GM12878 (cell line): ENCODE results near the gene ECI1. TPM values are rescaled to one million over a fixed set of nuclear protein-coding genes. Genes with fewer than 3 reads are reported as not detected.

ENCODE experiments used
- ATAC-seq: fragments of 200-7000 bp; cut with Tn5 transposase; 3 replicates; pipeline ENCODE4 v1.9.1; 2020; ENCODE audit warnings: mild to moderate bottlenecking, moderate library complexity
- BruUV-seq: library from RNA; stranded (reverse); fragments of 400-500 nt; replicated peaks from 2 replicates; lab custom pipeline; 2021; lab: Mats Ljungman, UMichigan
- CTCF ChIA-PET: fragments of 300-600 bp; sonication (Branson Sonifier 250); formaldehyde crosslinking; extraction: SDS; loops from one replicate; lab custom pipeline; 2021; ENCODE audit warnings: inconsistent platforms; lab: Yijun Ruan, JAX
- POLR2A ChIA-PET: fragments of 350-600 bp; formaldehyde crosslinking; extraction: SDS; loops from one replicate; lab custom pipeline; 2021; ENCODE audit warnings: inconsistent platforms; lab: Charles Lee
- RAD21 ChIA-PET: fragments of 300-600 bp; sonication (Branson Sonifier 250); formaldehyde crosslinking; loops from one replicate; lab custom pipeline; 2023; ENCODE audit warnings: antibody characterized with exemption; ENCODE audit not compliant: unreplicated experiment; lab: Charles Lee
- SMC1A ChIA-PET: fragments of 300-600 bp; sonication (Branson Sonifier 250); formaldehyde crosslinking; loops from one replicate; lab custom pipeline; 2023; ENCODE audit not compliant: unreplicated experiment, uncharacterized antibody; lab: Charles Lee
- DNase-seq: peaks from one replicate; pipeline ENCODE4 v3.0.0-alpha.2; 2011; ENCODE audit warnings: low read depth, low spot score
- FAIRE-seq: peaks from 3 replicates; lab custom pipeline; 2011; peaks lifted over from hg19 to GRCh38; lab: Jason Lieb, UNC
- H2AFZ ChIP-seq: 2 replicates; pipeline ENCODE4 v1.6.0; 2011; ENCODE audit warnings: low read depth, low read length, control low read depth; ENCODE audit not compliant: control insufficient read depth
- H3K27ac ChIP-seq: 2 replicates; pipeline ENCODE4 v1.5.1; 2011; ENCODE audit warnings: control low read depth; ENCODE audit not compliant: control insufficient read depth, insufficient read depth
- H3K27me3 ChIP-seq, 2 experiments: replicated peaks in 1 of 2; 2 replicates each; pipeline versions ENCODE4 v1.6.0 to v1.6.1; 2011; ENCODE audit warnings: low read length in 1 of 2; ENCODE audit not compliant: control insufficient read depth in 2 of 2, insufficient read depth in 2 of 2
- H3K36me3 ChIP-seq, 2 experiments: 2 replicates each; pipeline ENCODE4 v1.5.1; 2011; ENCODE audit warnings: low read length in 1 of 2; ENCODE audit not compliant: control insufficient read depth in 2 of 2, insufficient read depth in 2 of 2
- H3K4me1 ChIP-seq: 2 replicates; pipeline ENCODE4 v1.6.1; 2011; ENCODE audit warnings: mild to moderate bottlenecking, low read length, moderate library complexity, mixed read lengths; ENCODE audit not compliant: control insufficient read depth, insufficient read depth
- H3K4me2 ChIP-seq: 2 replicates; pipeline ENCODE4 v1.6.0; 2011; ENCODE audit warnings: control low read depth; ENCODE audit not compliant: control insufficient read depth, insufficient read depth
- H3K4me3 ChIP-seq: fragments of 200-600 bp; sonication (generic); 2 replicates; pipeline ENCODE4 v1.5.1; 2016
- H3K79me2 ChIP-seq: 2 replicates; pipeline ENCODE4 v1.6.0; 2011; ENCODE audit warnings: low read length; ENCODE audit not compliant: control insufficient read depth, insufficient read depth
- H3K9ac ChIP-seq: 2 replicates; pipeline ENCODE4 v1.8.0; 2011; ENCODE audit warnings: low read length, control low read depth, mixed read lengths; ENCODE audit not compliant: control insufficient read depth, insufficient read depth
- H3K9me3 ChIP-seq: replicated peaks from 3 replicates; pipeline ENCODE4 v1.5.1; 2011; ENCODE audit warnings: mild to moderate bottlenecking, low read length; ENCODE audit not compliant: control insufficient read depth, insufficient read depth
- H4K20me1 ChIP-seq: 2 replicates; pipeline ENCODE4 v1.6.0; 2011; ENCODE audit not compliant: control insufficient read depth, insufficient read depth
- ATF2 ChIP-seq: IDR thresholded peaks from 2 replicates; pipeline ENCODE4 v1.6.1; 2012; ENCODE audit warnings: low read length, inconsistent platforms
- BCL11A ChIP-seq: IDR thresholded peaks from 2 replicates; pipeline ENCODE4 v1.6.1; 2011; ENCODE audit warnings: low read depth, low read length
- CUX1 ChIP-seq: IDR thresholded peaks from 2 replicates; pipeline ENCODE4 v1.6.1; 2012; ENCODE audit warnings: improper control_type of control experiment, low read depth, low read length; ENCODE audit not compliant: insufficient replicate concordance
- E2F8 ChIP-seq: fragments of 450-650 bp; IDR thresholded peaks from 2 replicates; pipeline ENCODE4 v1.6.1; 2018; ENCODE audit warnings: mild to moderate bottlenecking, low read depth, moderate library complexity; ENCODE audit not compliant: partially characterized antibody
- GATAD2B ChIP-seq: fragments of 450-650 bp; conservative IDR thresholded peaks from 2 replicates; pipeline ENCODE4 v1.6.1; 2017; ENCODE audit warnings: low read depth, mild to moderate bottlenecking, moderate library complexity
- IKZF1 ChIP-seq: fragments of 450-650 bp; conservative IDR thresholded peaks from 2 replicates; pipeline ENCODE4 v1.6.1; 2017; ENCODE audit warnings: antibody characterized with exemption, mild to moderate bottlenecking
- IKZF2 ChIP-seq, 2 experiments: fragments of 450-650 bp; IDR thresholded peaks; 2 replicates each; pipeline ENCODE4 v1.6.1; 2017; ENCODE audit warnings: mild to moderate bottlenecking in 2 of 2, moderate library complexity in 2 of 2
- KDM1A ChIP-seq: fragments of 200-600 bp; sonication (generic); IDR thresholded peaks from 2 replicates; pipeline ENCODE4 v1.6.1; 2016; ENCODE audit warnings: borderline replicate concordance
- MEF2B ChIP-seq: fragments of 450-650 bp; IDR thresholded peaks from 2 replicates; pipeline ENCODE4 v1.6.1; 2018; ENCODE audit warnings: mild to moderate bottlenecking, moderate library complexity; ENCODE audit not compliant: partially characterized antibody, poor library complexity, severe bottlenecking
- POLR2AphosphoS5 ChIP-seq: IDR thresholded peaks from 2 replicates; pipeline ENCODE4 v1.6.1; 2011; ENCODE audit warnings: mild to moderate bottlenecking, low read length, inconsistent platforms
- RAD21 ChIP-seq: IDR thresholded peaks from 2 replicates; pipeline ENCODE4 v1.6.1; 2011; ENCODE audit warnings: mild to moderate bottlenecking, low read depth, low read length, moderate library complexity; ENCODE audit not compliant: insufficient read depth
- TCF7 ChIP-seq: IDR thresholded peaks from 2 replicates; pipeline ENCODE4 v1.6.1; 2014; ENCODE audit warnings: antibody characterized with exemption, borderline replicate concordance
- YBX1 ChIP-seq: fragments of 450-650 bp; IDR thresholded peaks from 2 replicates; pipeline ENCODE4 v1.6.1; 2016; ENCODE audit warnings: antibody characterized with exemption
- WGBS: methylation state at CpG from one replicate; pipeline ENCODE4 v1.1.6; 2016; ENCODE audit warnings: low lambda C conversion rate; ENCODE audit not compliant: insufficient replicate concordance, insufficient coverage; ENCODE audit errors: missing lambda C conversion rate; 5-methylcytosine and 5-hydroxymethylcytosine counted together
- in situ Hi-C: fragments of 300-500 bp; cut with MboI; formaldehyde crosslinking; loops from 9 replicates; pipeline ENCODE4 v1.14.3; 2018; ENCODE audit warnings: mixed read lengths
- intact Hi-C: fragments of 100-400 bp; cut with micrococcal nuclease; formaldehyde crosslinking; loops from one replicate; pipeline ENCODE4 v1.14.2; 2022; ENCODE audit not compliant: unreplicated experiment
- polyA plus RNA-seq, 11 experiments: library from polyadenylated mRNA; depleted of rRNA in 4 of 11; unstranded in 6 of 11; stranded (reverse) in 5 of 11; fragments of >200 nt; fragmentation: Nextera tagmentation in 4 of 11; fragmentation: Illumina TruSeq in 1 of 11; extraction: Ambion mirVana in 4 of 11; extraction: Trizol in 1 of 11; gene quantifications; 1 replicate in 1 of 11; 2 replicates in 10 of 11; pipeline versions ENCODE4 v1.2.1 to v1.2.3, GENCODE V29; 2011 to 2016; ENCODE audit warnings: inconsistent platforms in 2 of 11, missing spikeins in 2 of 11, low read depth in 1 of 11
- total RNA-seq, 4 experiments: library from RNA; depleted of rRNA in 3 of 4; stranded (reverse); fragments of >200 nt in 3 of 4; fragmentation: Illumina TruSeq in 1 of 4; extraction: Trizol in 1 of 4; gene quantifications; 2 replicates each; pipeline versions ENCODE4 v1.2.1 to v1.2.3, GENCODE V29; 2013 to 2021

ECI1 gene
- total and polyA plus RNA-seq, 10 of the 15 experiments (the other 5 are each of a cell fraction or from before 2014, with no cell fraction given), result 2.2 to 82.1 (median 24.8) TPM

DNA sequence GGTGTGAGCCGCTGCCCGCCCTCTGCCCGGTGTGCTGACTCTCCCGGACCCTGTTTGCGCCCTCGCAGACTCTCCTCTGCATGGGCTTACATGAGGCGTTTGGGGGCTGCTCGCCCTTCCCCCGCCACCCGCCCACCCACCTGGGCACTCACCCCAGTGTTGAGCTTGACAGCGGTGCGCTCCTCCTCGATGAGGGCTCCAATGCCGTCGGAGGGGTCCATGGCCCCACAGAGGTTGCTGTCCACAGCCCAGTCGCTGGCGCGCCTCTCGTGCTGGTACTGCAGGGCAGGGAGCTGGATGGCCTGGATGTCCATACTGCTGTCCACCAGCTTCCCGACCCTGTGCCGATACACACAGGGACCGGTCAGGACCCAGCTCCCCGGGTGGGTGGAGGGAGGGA is 37.9 kb upstream of the ECI1 start (continued):
- no peak for TF ChIP-seq CUX1

DNA sequence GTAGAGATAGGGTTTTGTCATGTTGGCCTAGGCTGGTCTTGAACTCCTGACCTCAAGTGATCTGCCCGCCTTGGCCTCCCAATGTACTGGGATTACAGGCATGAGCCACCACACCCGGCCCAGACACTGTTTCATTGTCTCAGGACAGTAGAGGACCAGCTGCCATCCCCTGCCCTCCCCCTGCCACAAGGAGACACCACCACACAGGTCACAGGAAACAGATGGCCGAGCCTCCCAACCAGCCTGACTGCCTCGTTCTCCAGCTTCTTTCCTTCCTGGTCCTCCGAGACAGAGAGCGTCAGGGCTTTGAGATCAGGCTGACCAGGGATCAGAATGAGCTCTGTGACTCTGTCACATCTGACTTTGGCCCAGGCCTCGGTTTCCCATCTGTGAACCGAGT is 37.3 kb upstream of the ECI1 start:
- H4K20me1 ChIP-seq, result no peaks in the 10 kb centered on the region
- intact Hi-C loops, result no loop called here
- BruUV-seq, result no TSS peak
- H3K27me3 ChIP-seq, result no peaks in the 10 kb centered on the region; a peak in 1 of 4 replicates
- no peaks in the 10 kb centered on the region for H3K4me1 ChIP-seq
- no peak for ATAC-seq
- in situ Hi-C loops, result no loop called here
- no peak overlapping the region for H3K4me3 ChIP-seq
- H3K4me2 ChIP-seq, result no peak overlapping the region
- WGBS, result 63% methylated on average over 8 of the region's 8 CpGs
- H3K9me3 ChIP-seq, result no peaks in the 10 kb centered on the region
- ChIA-PET CTCF (no interaction called here), RAD21 (no interaction called here), SMC1A (no interaction called here), POLR2A (interaction anchor here (0.6 kb wide), 1 partner anchor 25 kb away, joined by 3 read pairs; no protein-coding TSS in a partner anchor)
- DNase-seq, result no peak
- no peak overlapping the region for H3K27ac ChIP-seq
- no peak overlapping the region for H3K9ac ChIP-seq
- H3K79me2 ChIP-seq, result no peaks in the 10 kb centered on the region
- no peak overlapping the region for H2AFZ ChIP-seq
- no peaks in the 10 kb centered on the region for H3K36me3 ChIP-seq
- FAIRE-seq, result no peak
- no peak for TF ChIP-seq YBX1
- TF ChIP-seq E2F8, result no peak
- no peak for TF ChIP-seq MEF2B
- no peak for TF ChIP-seq RAD21
- TF ChIP-seq IKZF2 (IDR thresholded peaks at IDR 0.05), result no peak
- TF ChIP-seq GATAD2B, result no peak
- TF ChIP-seq POLR2AphosphoS5, result no peak
- TF ChIP-seq IKZF1, result no peak
- TF ChIP-seq BCL11A, result no peak
- no peak for TF ChIP-seq ATF2
- TF ChIP-seq KDM1A, result no peak
- no peak for TF ChIP-seq TCF7
